ENCODE measurements around the gene BTBD16. TPM values are rescaled to one million over a fixed set of nuclear protein-coding genes. Genes with fewer than 3 reads are reported as not detected.

BTBD16 gene
- total RNA-seq, 6 donors from 2014 or later, result 0.20 to 1.8 (median 0.91) TPM; not detected in 3

DNA sequence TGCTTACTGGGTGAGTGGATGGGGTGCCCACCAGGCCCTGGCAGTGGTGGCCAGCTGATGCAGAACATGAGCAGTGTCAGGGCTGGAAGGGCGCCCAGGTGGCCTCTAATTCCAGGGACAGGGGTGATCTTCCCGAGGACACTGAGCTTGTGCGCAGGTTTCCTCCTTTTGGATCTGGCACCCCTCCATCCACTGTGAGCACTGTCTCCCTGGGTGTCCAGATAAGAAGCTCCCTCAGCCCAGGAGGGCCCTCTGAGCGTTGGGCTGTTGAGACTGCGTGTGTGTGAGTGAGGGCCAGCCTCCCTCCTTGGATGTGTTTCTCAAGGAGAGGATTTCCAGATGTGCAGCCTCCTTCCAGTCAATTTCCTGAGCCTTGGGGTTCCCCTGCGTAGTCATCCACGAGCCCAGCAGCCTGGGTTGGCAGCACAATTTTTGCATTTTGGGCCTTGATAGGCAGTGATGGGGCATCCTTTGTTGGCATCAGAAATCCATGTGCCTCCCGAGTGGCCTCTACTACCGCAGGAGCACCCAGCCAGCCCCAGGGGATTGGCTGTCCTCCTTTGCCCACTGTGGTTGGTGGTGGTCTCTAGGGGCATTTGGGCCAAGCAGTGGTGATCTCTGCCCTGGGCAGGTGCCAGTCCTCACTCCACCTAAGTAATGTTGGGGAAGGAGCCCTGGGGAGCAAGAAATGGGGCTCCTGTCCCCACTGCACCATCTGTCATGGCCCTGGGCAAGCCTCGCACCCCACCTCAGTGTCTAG lies 20.9 kb upstream of the BTBD16 start:
- no peaks in the 10 kb centered on the region for H3K4me1 ChIP-seq
- ATAC-seq (ENCODE audit: low FRiP score in 2 of 2) (no peak), DNase-seq (no peak)
- H3K9me3 ChIP-seq, result no peaks in the 10 kb centered on the region
- no peak overlapping the region for H3K4me3 ChIP-seq
- H3K27me3 ChIP-seq, result no peaks in the 10 kb centered on the region
- H3K27ac ChIP-seq, result no peak overlapping the region
- 90 to 91% methylated on average over 4 to 10 of the region's 10 CpGs for WGBS, 2 donors
- TF ChIP-seq POLR2A (IDR thresholded peaks at IDR 0.05) (no peak), POLR2AphosphoS5 (IDR thresholded peaks at IDR 0.05) (no peak), EP300 (IDR thresholded peaks at IDR 0.05) (no peak)
- TF ChIP-seq, protein P1, sequence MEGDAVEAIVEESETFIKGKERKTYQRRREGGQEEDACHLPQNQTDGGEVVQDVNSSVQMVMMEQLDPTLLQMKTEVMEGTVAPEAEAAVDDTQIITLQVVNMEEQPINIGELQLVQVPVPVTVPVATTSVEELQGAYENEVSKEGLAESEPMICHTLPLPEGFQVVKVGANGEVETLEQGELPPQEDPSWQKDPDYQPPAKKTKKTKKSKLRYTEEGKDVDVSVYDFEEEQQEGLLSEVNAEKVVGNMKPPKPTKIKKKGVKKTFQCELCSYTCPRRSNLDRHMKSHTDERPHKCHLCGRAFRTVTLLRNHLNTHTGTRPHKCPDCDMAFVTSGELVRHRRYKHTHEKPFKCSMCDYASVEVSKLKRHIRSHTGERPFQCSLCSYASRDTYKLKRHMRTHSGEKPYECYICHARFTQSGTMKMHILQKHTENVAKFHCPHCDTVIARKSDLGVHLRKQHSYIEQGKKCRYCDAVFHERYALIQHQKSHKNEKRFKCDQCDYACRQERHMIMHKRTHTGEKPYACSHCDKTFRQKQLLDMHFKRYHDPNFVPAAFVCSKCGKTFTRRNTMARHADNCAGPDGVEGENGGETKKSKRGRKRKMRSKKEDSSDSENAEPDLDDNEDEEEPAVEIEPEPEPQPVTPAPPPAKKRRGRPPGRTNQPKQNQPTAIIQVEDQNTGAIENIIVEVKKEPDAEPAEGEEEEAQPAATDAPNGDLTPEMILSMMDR (IDR thresholded peaks at IDR 0.05), result no peak
- H3K36me3 ChIP-seq, result peaks cover 11 to 93% (median 58%) of the 10 kb centered on the region in 4 donors

DNA sequence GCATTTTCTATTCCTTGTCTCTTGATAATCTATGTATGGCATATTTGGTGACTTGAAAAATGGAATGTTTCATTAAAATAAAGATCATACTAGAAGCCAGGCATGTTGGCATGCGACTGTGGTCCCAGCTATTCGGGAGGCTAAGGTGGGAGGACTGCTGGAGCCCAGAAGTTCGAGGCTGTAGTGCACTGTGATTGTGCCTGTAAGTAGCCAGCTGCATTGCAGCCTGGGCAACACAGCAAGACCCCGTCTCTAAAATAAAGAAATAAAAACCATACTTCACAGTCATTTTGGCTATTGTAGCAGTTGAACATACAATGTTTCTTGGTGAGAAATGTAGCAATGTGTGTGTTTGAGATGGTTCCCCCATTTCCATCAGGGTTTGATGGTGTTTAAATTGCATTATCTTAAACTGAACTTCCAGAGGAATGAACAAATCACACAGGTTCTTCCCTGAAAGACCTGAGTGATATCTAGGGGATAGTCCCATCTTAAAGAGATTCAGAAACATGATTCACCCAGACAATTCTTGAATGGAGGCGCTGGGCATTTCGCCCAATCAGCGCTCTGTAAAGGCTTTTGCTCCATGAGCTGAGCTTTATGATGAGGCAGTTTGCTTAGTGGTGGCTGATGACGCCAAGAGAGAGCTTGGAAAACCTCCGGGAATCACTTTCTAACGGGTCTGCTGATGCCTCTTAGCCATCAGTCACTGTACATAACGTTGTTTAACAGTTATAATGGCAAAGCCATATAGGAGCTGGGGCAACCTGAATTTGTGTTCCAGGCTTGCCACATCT lies 19.4 kb upstream of the BTBD16 start:
- DNase-seq, result no peak

DNA sequence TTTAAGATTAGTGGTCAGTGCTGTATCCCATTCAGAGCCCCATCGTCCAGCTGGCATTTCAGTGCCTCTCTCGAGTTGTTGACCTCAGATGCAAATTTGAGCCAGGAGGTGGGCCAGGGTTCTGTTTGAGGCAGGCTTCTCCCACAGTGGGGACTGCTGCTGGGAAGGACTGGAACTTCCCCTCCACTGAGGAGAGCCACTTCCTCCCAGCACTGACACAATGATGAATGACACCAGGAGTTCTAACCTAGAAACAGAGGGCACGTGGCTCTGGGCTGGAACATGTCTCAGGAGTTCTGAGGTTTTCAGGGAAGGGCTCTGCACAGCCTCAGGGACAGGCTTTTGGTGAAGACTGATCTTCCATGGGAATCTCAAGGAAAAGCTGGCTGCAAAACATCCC lies 18.3 kb upstream of the BTBD16 start:
- TF ChIP-seq EP300 (IDR thresholded peaks at IDR 0.05) (no peak), POLR2AphosphoS5 (IDR thresholded peaks at IDR 0.05) (no peak), POLR2A (IDR thresholded peaks at IDR 0.05) (no peak)
- TF ChIP-seq, protein P1 (IDR thresholded peaks at IDR 0.05), result no peak
- no peak for ATAC-seq (ENCODE audit: low FRiP score in 2 of 2)
- Histone ChIP-seq H3K4me3 (no peak overlapping the region), H3K27ac (no peak overlapping the region), H3K27me3 (no peaks in the 10 kb centered on the region), H3K4me1 (no peaks in the 10 kb centered on the region), H3K9me3 (no peaks in the 10 kb centered on the region), H3K36me3 (peaks cover 11 to 76% (median 50%) of the 10 kb centered on the region in 4 donors)
- WGBS, 2 donors, result 43 to 66% methylated on average over 3 of the region's 3 CpGs
- no peak for DNase-seq

More for the DNA sequence above, 19.4 kb upstream of the BTBD16 start:
- H3K9me3 ChIP-seq, result no peaks in the 10 kb centered on the region
- no peak for ATAC-seq (ENCODE audit: low FRiP score in 2 of 2)
- H3K4me1 ChIP-seq, result no peaks in the 10 kb centered on the region
- H3K27ac ChIP-seq, result no peak overlapping the region
- WGBS, 2 donors, result 91 to 95% methylated on average over 11 of the region's 11 CpGs
- no peaks in the 10 kb centered on the region for H3K27me3 ChIP-seq
- TF ChIP-seq POLR2AphosphoS5 (IDR thresholded peaks at IDR 0.05) (no peak), EP300 (IDR thresholded peaks at IDR 0.05) (no peak), POLR2A (IDR thresholded peaks at IDR 0.05) (no peak)
- TF ChIP-seq, protein P1 (IDR thresholded peaks at IDR 0.05), result no peak
- H3K36me3 ChIP-seq, result peaks cover 11 to 86% (median 54%) of the 10 kb centered on the region in 4 donors
- no peak overlapping the region for H3K4me3 ChIP-seq

DNA sequence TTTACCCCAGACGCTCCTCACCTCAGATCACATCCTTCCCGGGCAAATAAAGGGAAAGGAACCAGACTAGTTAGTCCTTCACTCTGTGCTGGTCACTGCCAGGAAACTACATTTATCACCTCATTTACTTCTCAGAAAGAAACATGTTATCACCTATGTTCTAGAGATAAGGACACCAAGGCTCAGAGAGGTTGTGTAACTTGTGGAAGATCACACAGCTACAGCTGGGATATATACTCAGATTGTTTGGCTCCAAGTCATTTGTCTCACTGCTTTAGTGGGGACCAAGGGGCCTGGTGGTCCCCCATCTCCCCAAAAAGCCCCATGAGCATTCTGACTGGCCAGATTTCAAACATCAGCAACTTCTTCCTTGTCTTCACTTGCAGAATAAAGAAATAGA lies 17.5 kb upstream of the BTBD16 start:
- DNase-seq (no peak), ATAC-seq (ENCODE audit: low FRiP score in 2 of 2) (no peak)
- Histone ChIP-seq H3K36me3 (peaks cover 9 to 72% (median 50%) of the 10 kb centered on the region in 4 donors), H3K27ac (no peak overlapping the region), H3K9me3 (no peaks in the 10 kb centered on the region), H3K27me3 (no peaks in the 10 kb centered on the region), H3K4me3 (no peak overlapping the region), H3K4me1 (no peaks in the 10 kb centered on the region)
- TF ChIP-seq, protein P1 (IDR thresholded peaks at IDR 0.05), result no peak
- WGBS, 2 donors, result 80 to 87% methylated on average over 2 of the region's 2 CpGs
